ENCODE measurements around the gene SLC5A4.

The SLC5A4 gene

DNA sequence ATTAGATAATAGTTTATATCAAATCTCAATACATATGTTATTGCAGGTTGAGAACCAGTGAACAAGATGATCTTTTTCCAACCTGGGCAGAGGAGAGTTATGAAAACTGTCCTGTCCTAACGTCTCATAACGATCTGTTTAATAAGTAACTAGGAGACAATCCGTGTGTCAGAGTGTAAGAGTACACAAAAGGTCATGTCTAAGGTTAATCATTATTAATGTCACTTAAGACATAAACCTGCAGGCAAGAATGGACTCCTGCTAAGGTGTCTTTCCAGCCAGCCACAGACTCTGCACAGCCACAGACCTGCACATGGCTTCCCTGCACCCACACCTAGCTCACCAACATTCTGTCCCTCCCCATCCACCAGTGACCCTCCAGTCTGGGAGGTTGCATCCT, 10.1 kb downstream of the SLC5A4 start:
- H3K9me3 ChIP-seq (ENCODE audit: insufficient read depth, low read length): no peaks in the 10 kb centered on the region
- no peak overlapping the region for H3K9ac ChIP-seq (ENCODE audit: low read length)
- H3K4me3 ChIP-seq (ENCODE audit: low read length): no peak overlapping the region
- TF ChIP-seq, protein P1, sequence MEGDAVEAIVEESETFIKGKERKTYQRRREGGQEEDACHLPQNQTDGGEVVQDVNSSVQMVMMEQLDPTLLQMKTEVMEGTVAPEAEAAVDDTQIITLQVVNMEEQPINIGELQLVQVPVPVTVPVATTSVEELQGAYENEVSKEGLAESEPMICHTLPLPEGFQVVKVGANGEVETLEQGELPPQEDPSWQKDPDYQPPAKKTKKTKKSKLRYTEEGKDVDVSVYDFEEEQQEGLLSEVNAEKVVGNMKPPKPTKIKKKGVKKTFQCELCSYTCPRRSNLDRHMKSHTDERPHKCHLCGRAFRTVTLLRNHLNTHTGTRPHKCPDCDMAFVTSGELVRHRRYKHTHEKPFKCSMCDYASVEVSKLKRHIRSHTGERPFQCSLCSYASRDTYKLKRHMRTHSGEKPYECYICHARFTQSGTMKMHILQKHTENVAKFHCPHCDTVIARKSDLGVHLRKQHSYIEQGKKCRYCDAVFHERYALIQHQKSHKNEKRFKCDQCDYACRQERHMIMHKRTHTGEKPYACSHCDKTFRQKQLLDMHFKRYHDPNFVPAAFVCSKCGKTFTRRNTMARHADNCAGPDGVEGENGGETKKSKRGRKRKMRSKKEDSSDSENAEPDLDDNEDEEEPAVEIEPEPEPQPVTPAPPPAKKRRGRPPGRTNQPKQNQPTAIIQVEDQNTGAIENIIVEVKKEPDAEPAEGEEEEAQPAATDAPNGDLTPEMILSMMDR (IDR thresholded peaks at IDR 0.05; ENCODE audit: low read depth, low read length): no peak
- no peak for TF ChIP-seq EZH2phosphoT487 (IDR thresholded peaks at IDR 0.05; ENCODE audit: low read depth)
- H3K27ac ChIP-seq (ENCODE audit: low read length): no peak overlapping the region
- no peaks in the 10 kb centered on the region for H3K79me2 ChIP-seq (ENCODE audit: low read length)
- no peak overlapping the region for H2AFZ ChIP-seq (ENCODE audit: low read depth, low read length)
- H3K27me3 ChIP-seq (ENCODE audit: low read depth, low read length): peaks cover 23% of the 10 kb centered on the region
- no peaks in the 10 kb centered on the region for H4K20me1 ChIP-seq (ENCODE audit: insufficient read depth, low read length)
- no peak overlapping the region for H3K4me2 ChIP-seq (ENCODE audit: low read length)
- no peaks in the 10 kb centered on the region for H3K36me3 ChIP-seq (replicated peaks; ENCODE audit: low read depth, low read length)
- no peaks in the 10 kb centered on the region for H3K4me1 ChIP-seq (ENCODE audit: low read length)

DNA sequence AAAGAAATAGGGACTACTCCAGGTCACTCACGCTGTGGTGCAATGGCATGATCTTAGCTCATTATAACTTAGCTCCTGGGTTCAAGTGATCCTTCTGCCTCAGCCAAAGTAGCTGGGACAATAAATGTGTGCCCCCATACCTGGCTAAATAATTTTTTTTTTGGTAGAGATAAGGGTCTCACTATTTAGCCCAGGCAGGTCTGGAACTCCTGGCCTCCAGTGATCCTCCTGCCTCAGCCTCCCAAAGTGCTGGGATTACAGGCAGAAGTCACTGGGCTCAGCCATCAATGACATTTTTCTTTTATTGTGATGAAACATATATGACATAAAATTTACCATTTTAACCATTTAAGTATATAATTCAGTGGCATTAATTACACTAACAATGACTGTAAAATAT, 10.6 kb downstream of the SLC5A4 start:
- Histone ChIP-seq H3K4me1 (ENCODE audit: low read length) (no peaks in the 10 kb centered on the region), H3K9ac (ENCODE audit: low read length) (no peak overlapping the region), H3K79me2 (ENCODE audit: low read length) (no peaks in the 10 kb centered on the region), H3K27me3 (ENCODE audit: low read depth, low read length) (peaks cover 21% of the 10 kb centered on the region), H3K4me3 (ENCODE audit: low read length) (no peak overlapping the region), H4K20me1 (ENCODE audit: insufficient read depth, low read length) (no peaks in the 10 kb centered on the region), H3K27ac (ENCODE audit: low read length) (no peak overlapping the region), H3K36me3 (replicated peaks; ENCODE audit: low read depth, low read length) (no peaks in the 10 kb centered on the region), H3K4me2 (ENCODE audit: low read length) (no peak overlapping the region), H2AFZ (ENCODE audit: low read depth, low read length) (no peak overlapping the region), H3K9me3 (ENCODE audit: insufficient read depth, low read length) (no peaks in the 10 kb centered on the region)
- no peak for TF ChIP-seq EZH2phosphoT487 (IDR thresholded peaks at IDR 0.05; ENCODE audit: low read depth)
- TF ChIP-seq, protein P1 (IDR thresholded peaks at IDR 0.05; ENCODE audit: low read depth, low read length): no peak

DNA sequence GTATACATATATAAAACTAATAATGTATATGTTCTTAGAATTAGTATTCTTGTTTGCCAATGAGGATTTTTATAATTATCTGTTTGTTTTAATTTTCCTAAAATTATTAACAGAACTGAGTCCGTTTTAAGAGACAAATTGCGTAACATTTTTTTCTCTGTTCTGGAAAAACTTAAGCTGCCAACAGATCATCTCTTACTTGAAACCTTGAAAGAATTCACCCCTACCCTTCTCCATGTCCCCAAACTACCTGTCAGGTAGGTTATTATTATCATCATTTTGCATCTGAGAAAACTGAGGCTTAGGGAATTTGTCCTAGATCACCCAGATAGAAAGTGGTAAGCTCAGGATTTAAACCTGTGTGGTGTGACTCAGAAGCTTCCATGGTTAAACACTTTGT, 14.7 kb downstream of the SLC5A4 start:
- no peaks in the 10 kb centered on the region for H3K79me2 ChIP-seq (ENCODE audit: low read length)
- peaks cover 25% of the 10 kb centered on the region for H3K27me3 ChIP-seq (ENCODE audit: low read depth, low read length)
- TF ChIP-seq EZH2phosphoT487 (IDR thresholded peaks at IDR 0.05; ENCODE audit: low read depth): no peak
- TF ChIP-seq, protein P1 (IDR thresholded peaks at IDR 0.05; ENCODE audit: low read depth, low read length): no peak
- H2AFZ ChIP-seq (ENCODE audit: low read depth, low read length): no peak overlapping the region
- no peaks in the 10 kb centered on the region for H3K4me1 ChIP-seq (ENCODE audit: low read length)
- H4K20me1 ChIP-seq (ENCODE audit: insufficient read depth, low read length): no peaks in the 10 kb centered on the region
- H3K9me3 ChIP-seq (ENCODE audit: insufficient read depth, low read length): no peaks in the 10 kb centered on the region
- H3K27ac ChIP-seq (ENCODE audit: low read length): no peak overlapping the region
- no peak overlapping the region for H3K9ac ChIP-seq (ENCODE audit: low read length)
- no peak overlapping the region for H3K4me2 ChIP-seq (ENCODE audit: low read length)
- no peaks in the 10 kb centered on the region for H3K36me3 ChIP-seq (replicated peaks; ENCODE audit: low read depth, low read length)
- no peak overlapping the region for H3K4me3 ChIP-seq (ENCODE audit: low read length)

- Histone ChIP-seq H3K36me3 (replicated peaks; ENCODE audit: low read depth, low read length) (no peaks in the 10 kb centered on the region), H3K4me2 (ENCODE audit: low read length) (no peak overlapping the region)
- TF ChIP-seq, protein P1 (IDR thresholded peaks at IDR 0.05; ENCODE audit: low read depth, low read length): no peak
- TF ChIP-seq EZH2phosphoT487 (IDR thresholded peaks at IDR 0.05; ENCODE audit: low read depth): no peak
These were observed 17.2 kb downstream of the SLC5A4 start for GRCh38 chr22:32237906-32238305.

More at GRCh38 chr22:32237906-32238305, 17.2 kb downstream of the SLC5A4 start:
- H3K27ac ChIP-seq (ENCODE audit: low read length): no peak overlapping the region
- no peak overlapping the region for H3K4me3 ChIP-seq (ENCODE audit: low read length)
- H3K4me1 ChIP-seq (ENCODE audit: low read length): no peaks in the 10 kb centered on the region
- no peaks in the 10 kb centered on the region for H3K79me2 ChIP-seq (ENCODE audit: low read length)
- H3K27me3 ChIP-seq (ENCODE audit: low read depth, low read length): peaks cover 30% of the 10 kb centered on the region
- H3K9me3 ChIP-seq (ENCODE audit: insufficient read depth, low read length): no peaks in the 10 kb centered on the region
- H2AFZ ChIP-seq (ENCODE audit: low read depth, low read length): no peak overlapping the region
- no peaks in the 10 kb centered on the region for H4K20me1 ChIP-seq (ENCODE audit: insufficient read depth, low read length)
- H3K9ac ChIP-seq (ENCODE audit: low read length): no peak overlapping the region
